GM18502 (cell line): Measurements from ENCODE around the gene ACSS2.

Experiments
- ATAC-seq: cut with Tn5 transposase; IDR thresholded peaks from one replicate; pipeline ENCODE4 v1.9.1; 2021; ENCODE audit warnings: mild to moderate bottlenecking; ENCODE audit not compliant: unreplicated experiment, poor library complexity

ACSS2 gene

DNA sequence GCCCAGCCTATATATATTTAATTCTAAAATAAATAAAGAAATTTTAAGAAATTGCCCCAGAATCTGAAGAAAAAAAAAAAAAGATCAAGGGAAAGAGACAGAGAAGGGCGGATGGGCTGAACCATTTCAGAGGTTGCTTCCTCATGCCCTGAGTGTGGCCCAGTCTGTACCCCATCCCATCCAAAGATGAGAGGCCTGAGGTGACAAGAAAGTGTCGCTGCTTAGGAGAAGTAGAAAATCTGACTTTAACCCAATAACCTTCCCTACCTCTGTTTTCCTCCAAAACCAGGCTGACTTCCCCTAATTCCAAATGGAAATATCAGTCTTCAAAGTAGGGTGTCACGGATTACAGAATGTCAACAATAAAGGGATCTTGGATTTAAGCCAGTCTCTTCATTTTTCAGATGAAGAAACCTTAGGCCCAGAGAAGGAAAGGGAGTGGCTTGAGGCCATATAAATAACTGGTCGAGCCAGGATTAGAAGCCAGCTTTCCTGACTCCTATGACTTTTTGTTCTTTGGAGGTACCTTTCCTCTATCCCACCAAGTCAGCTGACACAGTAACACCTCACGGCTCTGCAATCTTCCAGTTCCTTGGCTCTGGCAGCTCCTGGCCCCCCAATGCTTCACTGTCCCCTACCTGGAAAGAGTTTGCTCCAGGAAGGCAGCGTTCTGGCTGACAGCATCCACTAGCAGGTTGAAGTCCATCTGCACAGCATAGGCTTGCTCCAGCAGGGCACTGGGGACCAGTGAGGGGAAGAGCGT is 69.1 kb downstream of the ACSS2 start:
- ATAC-seq, result no peak

DNA sequence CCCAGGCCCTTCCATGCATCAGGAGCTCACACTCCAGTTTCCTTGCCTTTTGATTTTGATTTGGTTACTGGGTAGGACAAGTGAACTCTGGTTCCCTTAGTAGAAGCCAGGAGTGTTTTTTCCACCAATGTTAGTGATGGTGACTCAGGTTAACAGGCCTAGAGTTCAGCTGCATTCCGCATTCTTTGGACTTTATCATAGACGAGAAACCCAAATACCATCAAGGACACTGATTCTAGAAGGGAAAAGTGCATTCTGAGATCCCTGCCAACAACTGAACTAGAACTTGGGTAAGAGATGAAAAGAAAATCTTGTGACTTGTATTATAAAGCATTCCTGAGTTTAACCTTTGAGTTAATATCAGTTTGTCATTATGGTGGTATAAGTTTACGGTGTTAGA is 70.2 kb downstream of the ACSS2 start:
- ATAC-seq, result no peak

DNA sequence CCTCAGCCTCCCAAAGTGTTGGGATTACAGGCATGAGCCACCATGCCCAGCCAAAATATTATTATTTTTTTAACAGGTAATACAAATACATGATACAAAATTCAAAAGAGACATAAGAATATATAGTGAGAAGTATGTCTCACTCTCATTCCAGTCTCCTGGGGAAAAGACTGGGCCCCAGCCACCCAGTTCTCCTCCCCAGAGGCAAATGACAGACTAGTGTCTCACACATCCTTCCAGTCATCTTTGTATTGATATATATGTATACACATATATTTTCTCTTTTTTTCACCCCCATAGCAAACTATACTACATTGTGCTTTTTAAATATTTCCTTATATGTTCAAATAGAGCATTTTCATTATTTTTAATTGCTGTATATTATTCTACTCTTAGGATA is 70.9 kb downstream of the ACSS2 start:
- no peak for ATAC-seq

DNA sequence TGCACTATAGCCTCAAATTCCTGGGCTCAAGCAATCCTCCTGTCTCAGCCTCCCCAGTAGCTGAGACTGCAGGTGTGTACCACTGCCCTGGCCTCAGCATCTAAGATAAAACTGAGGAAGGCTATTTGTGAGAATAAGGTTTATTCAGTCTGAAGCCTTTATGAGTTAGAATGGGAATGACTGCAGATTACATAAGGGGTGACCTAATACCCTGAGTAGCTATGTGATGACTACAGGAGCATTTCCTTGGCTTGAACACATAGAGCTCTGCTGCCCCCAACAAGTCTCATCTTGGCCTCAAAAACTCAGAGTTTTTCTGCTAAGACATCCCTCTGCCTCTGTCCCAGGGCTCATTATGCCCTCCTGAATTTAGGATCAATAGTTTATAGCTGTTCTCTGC is 71.6 kb downstream of the ACSS2 start:
- no peak for ATAC-seq

DNA sequence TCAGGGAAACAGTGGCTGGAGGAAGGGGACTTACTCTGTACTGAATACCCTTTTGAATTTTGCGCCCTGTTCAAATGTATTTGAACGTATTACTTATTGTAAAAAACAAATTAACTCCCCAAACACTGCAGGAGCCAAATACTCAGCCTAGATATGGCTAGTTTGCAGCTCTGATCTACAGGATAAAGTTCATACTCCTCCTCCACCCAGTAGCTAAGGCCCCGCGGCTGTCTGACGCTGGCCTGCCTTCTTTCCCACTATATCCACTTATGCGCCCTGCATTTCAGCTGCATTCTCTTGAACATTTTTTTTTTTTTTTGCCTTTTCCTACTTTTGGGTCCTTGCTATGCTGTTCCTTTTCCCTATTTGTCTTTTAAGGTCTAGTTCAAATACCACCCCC is 72.7 kb downstream of the ACSS2 start:
- no peak for ATAC-seq

DNA sequence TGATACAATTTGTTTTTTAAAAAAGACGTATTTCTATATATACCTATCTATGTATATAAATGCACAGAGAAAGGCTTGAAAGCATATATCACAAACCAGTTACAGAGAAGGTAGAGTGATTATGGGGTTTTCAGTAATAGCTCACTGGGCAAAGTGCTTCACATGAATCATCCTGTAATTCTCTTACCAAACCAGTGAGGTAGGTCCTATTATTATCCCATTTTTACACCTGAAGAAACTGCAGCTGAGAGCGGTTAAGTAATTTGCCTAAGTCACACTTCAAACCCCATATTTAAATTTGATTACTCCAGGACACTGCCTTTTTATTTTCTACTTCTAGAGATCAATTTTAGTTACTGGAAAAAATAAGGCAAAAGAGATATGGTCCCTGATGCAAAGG is 74.8 kb downstream of the ACSS2 start:
- ATAC-seq, result no peak

DNA sequence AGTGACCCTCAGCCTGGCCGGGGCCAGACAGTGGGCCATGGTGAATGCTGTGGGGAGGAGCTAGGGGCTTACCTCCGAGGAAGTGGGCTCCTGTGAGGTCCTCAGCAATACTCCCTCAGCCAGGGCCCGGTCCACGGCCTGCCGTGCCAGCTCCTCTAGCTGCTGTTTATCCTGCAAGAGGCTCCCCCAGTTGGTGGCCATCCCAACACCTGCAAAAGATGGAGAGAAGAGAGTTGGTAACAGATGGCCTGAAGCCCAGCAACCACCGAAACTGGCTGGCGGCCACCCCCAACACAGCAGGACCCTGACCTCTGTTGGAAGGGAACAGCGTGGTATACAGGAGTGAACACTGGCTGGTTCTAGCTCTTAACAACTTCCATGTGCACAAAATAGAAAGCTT is 75.2 kb downstream of the ACSS2 start:
- no peak for ATAC-seq

DNA sequence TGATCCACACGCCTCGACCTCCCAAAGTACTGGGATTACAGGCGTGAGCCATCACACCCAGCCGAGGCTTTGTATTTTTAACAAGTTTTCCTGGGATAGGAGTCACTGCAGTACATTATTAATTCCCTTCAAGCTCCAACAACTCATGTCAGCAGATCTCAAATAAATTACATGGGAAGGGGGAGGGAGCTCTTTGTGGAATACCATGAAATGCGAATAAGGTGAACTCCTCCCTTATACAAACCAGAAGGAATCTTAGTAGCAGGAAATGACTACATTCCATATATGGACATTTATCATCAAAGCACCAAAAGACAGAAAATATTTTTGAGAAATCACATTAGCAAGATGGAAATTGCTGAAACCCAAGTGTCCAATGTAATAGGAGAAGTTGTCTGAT is 76.3 kb downstream of the ACSS2 start:
- no peak for ATAC-seq

DNA sequence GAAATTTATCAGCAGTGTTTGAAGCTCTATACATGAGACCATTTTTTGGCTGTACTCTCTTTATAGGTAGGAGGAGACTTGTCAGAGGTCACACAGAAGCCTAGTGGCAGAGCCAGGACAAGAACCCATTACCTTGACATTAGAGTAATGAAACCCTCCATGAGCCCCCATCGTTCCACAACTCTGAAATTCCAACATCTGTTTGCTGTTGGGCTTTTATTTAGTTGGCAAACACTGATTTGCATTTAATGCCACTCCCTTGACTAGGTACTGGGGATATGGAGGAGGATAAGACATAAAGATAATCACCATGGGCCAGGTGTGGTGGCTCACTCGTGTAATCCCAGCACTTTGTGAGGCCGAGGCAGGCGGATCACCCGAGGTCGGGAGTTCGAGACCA is 77.5 kb downstream of the ACSS2 start:
- ATAC-seq, result no peak

DNA sequence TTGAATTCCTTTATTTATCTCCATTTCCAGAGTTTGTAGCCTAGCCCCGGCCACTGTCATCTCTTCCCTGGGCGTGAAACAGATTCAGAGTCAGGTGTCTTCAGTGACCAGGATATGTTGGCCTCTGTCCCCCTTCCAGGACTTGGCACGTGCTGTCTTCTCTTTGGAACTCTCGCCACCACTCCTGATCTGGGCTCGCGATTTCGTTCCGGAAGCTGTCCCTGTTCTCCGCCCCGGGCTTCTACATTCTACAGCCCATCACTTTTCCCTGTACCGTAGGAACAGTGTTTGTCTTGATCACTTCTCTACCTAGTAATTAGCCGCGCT is 78.5 kb downstream of the ACSS2 start:
- no peak for ATAC-seq

DNA sequence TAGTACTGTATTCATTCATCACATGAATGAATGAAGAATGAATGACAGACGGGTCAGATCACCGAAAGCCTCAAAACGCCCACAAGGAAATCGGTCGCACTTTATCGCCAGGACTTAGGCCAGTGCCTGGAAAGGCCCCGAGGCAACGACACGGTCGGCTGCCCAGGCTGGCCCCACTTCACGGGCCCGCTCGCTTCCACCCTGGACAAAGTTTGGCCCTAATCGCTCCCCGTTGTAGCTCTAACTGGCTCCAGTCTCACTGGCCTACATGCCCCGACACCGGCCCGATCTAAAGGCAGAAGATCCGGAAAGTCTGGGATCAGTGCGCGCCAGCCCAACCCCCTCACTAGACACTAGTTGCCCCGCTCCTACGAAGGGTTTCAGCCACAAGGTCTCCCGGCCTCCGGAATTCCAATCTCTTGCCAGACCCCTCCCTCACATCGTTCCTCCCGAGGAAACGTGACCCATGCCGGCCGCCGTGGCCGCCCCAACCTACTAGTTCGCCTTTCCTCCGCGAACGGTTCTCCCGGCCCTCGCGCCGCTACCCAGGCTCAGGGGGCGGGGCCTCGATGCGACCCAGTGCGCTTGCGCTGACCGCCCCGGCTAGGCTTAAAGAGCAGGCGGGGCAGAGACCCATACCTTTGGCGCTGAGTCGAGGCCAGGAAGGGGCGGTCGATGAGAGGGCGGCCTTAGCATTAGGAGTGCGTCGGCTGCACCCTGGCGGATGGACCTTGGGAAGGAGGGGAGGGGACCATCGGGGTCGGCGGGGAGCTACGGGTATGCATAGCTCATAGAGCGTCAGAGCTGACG is 79.0 kb downstream of the ACSS2 start, which contains the start of the genes GSS and MYH7B:
GSS (minus strand) TSS at position 576 of the 810 bp plus-strand sequence. CDS start 3,954 bp downstream, outside the sequence.
MYH7B (plus strand) TSS at position 638 of the 810 bp plus-strand sequence. CDS start 22,138 bp downstream, outside the sequence.
- peak; percentile 89 for ATAC-seq

DNA sequence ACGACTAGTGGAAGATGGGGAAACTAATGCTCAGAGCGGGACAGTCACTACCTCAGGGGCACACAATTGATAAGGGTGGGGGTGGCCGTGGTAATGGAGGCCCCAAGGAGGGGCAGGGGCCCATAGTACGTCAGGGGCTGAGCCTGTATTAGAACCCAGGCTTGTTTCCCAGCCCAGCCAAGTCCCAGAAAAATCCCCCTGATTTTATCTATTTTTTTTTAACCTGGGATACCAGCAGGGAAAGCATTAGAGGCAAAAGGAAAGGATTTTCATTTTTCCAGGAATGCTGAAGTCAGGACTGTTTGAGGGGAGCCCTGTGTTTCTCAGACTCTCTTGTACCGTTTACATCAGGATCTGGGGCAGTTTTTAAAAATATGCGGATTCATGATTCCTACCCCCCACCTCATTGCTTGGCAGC is 79.6 kb downstream of the ACSS2 start:
- no peak for ATAC-seq

DNA sequence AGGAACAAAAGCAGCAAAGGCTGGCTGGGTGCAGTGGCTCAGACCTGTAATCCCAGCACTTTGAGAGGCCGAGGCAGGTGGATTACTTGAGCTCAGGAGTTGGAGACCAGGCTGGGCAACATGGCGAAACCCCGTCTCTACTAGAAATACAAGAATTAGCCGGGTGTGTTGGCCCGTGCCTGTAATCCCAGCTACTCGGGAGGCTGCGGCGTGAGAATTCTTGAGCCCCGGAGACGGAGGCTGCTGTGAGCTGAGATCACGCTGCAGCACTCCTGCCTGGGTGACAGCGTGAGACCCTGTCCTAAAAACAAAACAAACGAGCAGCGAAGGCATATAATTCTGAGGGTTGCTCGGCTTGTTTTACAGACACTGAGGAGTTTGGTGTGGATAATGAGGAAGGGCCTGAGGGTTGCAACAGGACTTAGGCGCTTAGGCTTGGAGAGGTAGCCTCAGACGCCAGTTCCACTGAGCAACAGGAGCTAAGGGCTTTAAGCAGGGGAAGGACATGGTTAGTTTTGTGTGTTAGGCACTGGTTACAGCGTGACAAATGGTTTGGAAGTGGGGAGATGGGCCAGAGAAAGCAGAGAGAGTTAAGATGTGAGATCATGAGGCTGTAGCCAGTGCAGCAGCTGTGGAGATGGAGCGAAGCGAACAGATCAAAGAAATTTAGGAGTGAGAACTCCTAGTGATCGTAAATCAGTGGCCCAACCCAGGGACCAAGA is 80.5 kb downstream of the ACSS2 start:
- no peak for ATAC-seq

DNA sequence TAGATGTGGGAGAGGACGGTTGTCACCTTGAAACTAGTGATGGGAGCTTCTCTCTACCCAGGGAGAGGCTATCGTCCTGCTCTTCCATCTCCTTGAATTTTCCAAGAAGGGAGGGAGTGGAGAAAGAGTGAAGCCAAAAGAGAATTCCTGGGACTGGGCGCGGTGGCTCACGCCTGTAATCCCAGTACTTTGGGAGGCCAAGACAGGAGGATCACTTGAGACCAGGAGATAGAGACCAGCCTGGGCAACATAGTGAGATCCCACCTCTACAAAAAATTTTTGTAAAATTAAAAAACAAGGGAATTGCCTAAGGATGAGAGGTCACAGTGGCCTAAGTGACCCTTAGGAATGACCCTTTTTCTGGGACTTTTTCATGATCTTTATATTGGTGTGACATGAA is 88.1 kb downstream of the ACSS2 start:
- no peak for ATAC-seq

DNA sequence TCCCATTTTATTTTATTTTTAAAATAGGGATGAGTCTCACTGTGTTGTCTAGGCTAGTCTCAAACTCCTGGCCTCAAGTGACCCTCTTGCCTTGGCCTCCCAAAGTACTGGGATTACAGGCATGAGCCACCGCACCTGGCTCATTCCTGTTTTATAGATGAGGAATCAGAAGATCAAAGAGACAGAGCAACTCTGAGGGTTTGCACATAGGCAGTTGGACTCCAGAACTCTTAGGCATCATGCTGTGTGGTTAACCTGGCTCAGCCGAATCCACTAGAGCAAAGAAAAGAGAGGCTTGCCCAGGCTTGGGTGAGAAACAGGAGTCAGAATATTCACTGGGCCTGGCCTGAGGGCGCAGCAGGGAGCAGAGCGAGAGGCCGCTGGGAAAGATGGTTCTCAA is 88.6 kb downstream of the ACSS2 start:
- no peak for ATAC-seq

DNA sequence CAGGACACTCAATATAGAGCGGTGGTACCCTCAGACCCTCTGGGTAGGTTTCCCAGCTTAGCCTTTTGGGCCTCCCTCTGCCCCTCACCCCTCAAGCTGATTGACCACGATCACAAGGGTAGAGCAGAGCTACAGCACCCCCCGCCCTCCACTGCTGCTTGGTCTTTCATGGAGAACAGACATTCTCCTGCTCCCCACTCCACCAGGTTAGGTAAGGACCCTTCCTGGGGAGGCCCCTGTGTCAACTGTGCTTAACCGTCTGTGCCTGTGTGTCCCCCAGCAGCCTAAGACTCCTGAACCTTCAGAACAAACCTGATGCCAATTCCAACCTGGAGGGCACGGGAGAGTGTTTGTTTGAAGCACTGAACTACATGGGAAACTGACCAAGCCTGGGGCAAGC is 91.0 kb downstream of the ACSS2 start:
- no peak for ATAC-seq

DNA sequence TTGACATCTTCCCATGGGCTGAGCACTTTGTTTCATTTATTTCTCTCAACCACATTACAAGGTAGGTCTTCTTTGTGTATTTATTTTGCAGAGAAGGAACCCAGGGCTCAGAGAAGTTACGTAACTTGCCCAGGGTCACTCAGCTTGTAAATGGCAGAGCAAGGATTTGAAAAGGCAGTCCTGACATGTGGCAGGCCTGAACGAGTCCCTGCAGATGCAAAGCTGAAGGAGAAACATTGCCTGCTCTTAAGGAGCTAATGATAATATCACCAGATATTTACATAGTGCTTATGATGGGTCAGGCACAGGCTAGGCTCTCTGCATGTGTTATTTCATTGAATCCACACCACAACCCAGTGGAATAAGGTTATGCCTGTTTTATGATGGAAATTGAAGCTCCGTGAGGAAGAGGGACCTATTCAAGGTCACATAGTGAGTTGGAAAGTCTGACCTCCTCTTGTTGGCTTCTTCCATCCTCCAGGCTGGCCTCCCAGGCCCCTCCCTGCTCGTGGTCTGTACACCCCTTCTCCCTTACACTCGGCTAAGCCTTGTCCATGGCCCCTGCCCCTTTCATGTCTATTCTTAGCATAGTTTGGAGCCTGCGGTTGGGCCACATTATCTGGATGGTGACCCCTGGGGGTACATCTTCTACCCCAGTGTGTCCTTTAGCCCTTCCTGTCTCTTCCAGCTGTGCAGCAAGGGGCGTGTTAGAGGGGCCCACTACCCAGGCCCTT is 91.8 kb downstream of the ACSS2 start:
- no peak for ATAC-seq

DNA sequence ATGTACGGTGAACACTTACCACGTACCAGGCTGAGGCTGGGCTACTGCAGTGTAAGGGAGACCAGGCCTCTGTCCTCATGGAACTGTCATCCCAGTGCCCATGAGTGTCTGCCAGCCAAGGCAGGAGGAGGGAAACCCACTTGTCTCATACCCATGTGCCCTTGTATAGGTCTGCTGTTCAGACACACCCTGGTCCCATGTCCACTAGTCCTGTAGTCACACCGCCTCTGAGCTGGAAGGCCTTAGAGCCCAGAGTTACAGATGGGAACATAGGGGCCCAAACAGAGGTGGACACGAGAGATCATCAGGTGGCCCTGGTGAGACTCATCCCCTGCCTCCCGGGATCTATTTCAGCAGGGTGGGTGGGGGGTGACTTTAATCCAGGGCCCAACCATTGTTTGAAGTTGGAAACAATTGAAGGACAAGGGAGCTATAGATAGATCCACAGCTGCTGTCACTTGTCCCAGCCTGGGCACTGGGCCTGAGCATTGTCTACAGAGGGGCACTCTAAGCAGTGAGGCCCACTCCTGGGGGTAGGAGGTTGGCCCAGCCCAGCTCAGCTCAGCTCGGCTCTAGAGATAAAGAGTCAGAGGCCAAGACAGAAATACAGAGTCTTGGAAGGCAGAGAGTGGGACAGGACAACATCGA is 93.9 kb downstream of the ACSS2 start:
- no peak for ATAC-seq

DNA sequence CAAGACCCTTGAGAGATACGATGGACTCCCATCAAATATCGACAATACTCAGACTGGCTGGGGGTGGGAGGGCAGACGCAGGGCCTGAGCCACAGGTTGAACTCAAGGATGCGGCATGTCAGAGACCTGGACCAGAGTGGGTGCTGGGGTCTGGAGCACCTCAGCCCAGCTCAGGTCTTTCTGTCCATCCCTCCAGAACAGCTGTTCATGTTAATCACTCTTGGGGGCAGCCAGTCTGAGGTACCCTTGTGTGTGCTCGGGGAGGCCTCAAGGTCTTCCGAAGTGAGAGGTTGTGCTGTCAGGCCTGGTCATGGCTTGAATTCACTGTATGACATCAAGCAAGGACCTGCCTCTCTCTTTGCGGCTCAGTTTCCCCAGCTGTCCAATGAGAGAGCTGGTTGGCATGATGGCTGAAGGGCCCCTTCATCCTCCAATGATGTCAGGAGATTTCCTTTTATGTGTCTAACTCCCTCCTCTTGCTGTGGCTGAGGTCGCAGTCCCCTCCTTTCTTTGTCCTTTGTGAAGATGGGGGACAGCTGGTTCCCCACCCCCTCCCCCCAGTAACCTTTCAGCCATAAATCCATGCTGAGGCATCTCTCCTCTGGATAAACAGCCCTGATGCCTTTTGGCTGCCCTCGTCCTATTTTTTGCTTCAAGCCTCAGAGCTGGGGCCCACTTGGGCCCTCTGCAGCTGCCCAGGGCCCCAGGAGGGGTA is 94.6 kb downstream of the ACSS2 start:
- no peak for ATAC-seq
